GM12891 (cell line): ENCODE measurements around the gene LRRC7.

ENCODE experiments used
- PAX5 ChIP-seq: IDR thresholded peaks from 2 replicates; pipeline ENCODE4 v1.6.1; 2011; ENCODE audit warnings: low read length, moderate library complexity, mild to moderate bottlenecking; ENCODE audit not compliant: insufficient read depth, severe bottlenecking
- POLR2A ChIP-seq: IDR thresholded peaks from 2 replicates; pipeline ENCODE4 v1.6.1; 2011; ENCODE audit warnings: low read depth, low read length, control low read depth
- POLR2AphosphoS5 ChIP-seq: IDR thresholded peaks from 2 replicates; pipeline ENCODE4 v1.6.1; 2011; ENCODE audit warnings: low read depth, low read length, control low read depth
- POU2F2 ChIP-seq: IDR thresholded peaks from 2 replicates; pipeline ENCODE4 v1.6.1; 2011; ENCODE audit warnings: low read depth, mild to moderate bottlenecking, control low read depth, low read length, moderate library complexity
- SPI1 ChIP-seq: IDR thresholded peaks from 2 replicates; pipeline ENCODE4 v1.6.1; 2011; ENCODE audit warnings: low read depth, low read length, control low read depth
- TAF1 ChIP-seq: IDR thresholded peaks from 2 replicates; pipeline ENCODE4 v1.6.1; 2011; ENCODE audit warnings: low read depth, low read length, control low read depth

GRCh38 chr1:69898403-69898947 is 330.8 kb downstream of the LRRC7 start:
- TF ChIP-seq POLR2AphosphoS5 = no peak
- no peak for TF ChIP-seq POLR2A
- no peak for TF ChIP-seq POU2F2
- no peak for TF ChIP-seq SPI1
- TF ChIP-seq TAF1 = no peak
- no peak for TF ChIP-seq PAX5
